TTC549 (cell line): ENCODE results near the gene SLAMF6.
"Not testable (repeated sequence)": the region's sequence is repeated elsewhere in the genome, so short reads cannot be mapped to it uniquely, and the experiment has no call there.

Experiments
- FAIRE-seq: peaks from 2 replicates; lab custom pipeline; 2012; peaks lifted over from hg19 to GRCh38; lab: Jason Lieb, UNC

The SLAMF6 gene

DNA sequence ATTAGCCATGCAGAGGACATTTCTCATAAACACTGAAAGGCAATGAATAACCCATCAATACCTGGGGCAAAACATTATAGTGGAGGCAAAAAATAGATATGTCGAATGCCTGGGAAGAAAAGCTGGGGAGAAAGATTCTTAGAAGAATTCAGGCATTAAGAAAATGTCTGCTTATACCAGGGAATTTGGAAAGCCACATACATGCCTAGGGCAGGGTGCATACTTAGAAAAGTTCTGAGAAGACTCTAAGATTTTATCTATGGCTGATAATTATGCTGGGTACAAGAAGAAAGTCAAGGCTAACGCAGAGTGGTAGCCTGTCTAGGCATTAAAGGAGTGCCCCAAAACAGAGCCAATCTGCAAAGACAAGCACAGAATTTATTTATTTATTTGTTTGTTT is 18.4 kb downstream of the SLAMF6 start:
- FAIRE-seq = no peak

- FAIRE-seq = no peak
Observed at GRCh38 chr1:160503087-160503486, 20.0 kb downstream of the SLAMF6 start.

DNA sequence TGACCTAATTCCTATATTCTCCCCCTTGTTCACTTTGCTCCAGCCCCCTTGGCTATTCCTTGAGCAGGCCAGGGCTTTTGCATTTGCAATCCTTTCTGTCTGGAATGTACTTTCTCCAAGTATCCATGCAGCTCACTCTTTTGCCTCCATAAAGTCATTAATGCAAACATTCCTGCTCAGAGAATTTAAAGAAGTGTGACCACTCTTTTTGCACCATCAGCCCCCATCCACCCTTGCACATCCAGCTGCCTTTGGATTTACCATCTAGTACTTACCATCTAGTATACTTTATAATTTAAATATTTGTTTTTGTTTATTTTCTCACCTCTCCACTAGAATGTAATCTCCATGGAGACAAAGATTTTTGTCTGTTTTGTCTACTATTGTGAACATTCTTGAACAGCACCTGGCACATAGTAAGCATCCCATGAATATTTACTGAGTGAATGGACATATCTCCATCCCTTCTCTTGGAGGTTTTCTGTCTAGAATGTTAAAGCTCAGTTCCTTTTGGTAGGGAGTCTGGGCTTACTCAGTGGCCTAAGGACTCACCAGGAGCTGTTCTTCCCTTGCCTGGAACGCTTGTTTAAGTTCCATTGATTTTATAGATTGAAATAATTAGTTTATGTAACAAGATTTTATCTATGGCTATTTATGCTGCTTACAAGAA is 22.6 kb downstream of the SLAMF6 start:
- FAIRE-seq = no peak

DNA sequence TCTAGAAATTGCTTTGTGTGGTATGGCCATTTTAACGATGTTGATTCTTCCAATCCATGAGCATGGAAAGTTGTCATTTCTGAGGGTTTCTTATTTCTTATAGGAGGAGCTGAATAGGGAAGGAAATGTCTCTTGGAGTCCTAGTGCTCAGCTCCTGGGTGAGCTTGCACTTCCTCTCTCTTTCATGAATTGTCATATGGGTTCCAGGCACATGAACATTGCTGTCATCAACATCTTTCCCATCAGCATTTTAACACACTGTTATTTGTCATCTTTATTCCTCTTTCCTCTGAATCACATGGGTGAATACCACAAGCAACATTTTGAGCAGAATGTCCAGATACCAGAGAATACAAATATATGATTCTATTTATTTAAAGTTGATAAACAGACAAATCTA is 23.4 kb downstream of the SLAMF6 start:
- no peak for FAIRE-seq

DNA sequence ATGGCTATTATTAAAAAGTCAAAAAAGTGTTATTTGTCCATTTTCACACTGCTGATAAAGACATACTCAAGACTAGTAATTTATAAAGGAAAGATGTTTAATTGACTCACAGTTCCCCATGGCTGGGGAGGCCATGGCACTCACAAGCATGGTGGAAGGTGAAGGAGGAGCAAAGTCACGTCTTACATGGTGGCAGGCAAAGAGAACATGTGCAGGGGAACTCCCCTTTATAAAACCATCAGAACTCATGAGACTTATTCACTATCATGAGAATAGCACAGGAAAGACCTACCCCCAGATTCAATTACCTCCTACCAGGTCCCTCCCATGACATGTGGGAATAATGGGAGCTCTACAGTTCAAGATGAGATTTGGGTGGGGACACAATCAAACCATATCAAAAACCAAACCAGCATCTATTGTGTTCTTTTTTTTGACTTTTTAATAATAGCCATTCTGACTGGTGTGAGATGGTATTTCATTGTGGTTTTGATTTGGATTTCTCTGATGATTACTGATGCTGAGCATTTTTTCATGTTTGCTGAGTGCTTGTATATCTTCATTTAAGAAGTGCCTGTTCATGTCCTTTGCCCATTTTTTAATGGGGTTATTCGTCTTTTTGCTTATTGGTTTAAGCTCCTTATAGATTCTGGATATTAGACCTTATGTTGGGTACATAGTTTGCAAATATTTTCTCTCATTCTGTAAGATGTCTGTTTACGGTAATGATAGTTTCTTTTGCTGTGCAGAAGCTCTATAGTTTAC is 24.6 kb downstream of the SLAMF6 start:
- not testable (repeated sequence) for FAIRE-seq

- no peak for FAIRE-seq
Observed at GRCh38 chr1:160496334-160496733, 26.7 kb downstream of the SLAMF6 start.

GRCh38 chr1:160494620-160495019 is 28.4 kb downstream of the SLAMF6 start:
- FAIRE-seq = no peak

DNA sequence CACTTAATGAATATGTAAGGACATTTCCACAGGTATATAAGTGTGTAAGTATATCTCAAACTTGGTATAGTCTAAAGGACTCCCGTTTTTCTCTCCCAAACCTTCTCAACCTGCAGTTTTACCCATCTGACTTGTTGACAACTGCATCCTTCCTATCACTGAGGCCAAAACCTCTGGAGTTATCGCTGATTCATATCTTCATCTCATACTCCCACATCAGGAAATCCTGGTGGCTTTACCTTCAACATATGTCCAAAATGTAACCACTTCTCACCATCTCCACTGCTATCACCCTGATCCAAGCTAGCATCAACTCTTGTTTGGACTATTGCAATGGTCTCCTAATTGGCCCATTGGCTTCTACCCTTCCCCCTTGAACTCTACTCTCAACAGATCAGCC is 30.4 kb downstream of the SLAMF6 start:
- FAIRE-seq = no peak

DNA sequence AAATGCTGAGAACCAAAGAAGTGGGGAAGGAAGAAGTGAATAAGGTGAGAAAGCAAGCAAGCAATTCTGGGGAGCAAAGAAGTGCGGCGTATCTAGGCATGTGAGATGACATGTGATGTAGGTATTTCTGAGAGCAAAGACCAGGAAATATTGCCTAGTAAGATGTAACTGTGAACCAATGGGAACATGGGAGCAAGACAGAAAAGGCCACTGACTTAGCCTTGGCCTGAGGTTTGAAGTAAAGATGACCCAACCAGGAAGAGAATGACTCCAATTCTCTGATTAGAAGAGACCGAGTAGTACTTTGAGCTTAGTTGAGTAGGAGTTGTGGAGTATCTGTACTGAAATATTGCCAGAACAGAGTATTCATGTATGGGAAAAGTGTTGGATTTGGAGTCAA is 31.1 kb downstream of the SLAMF6 start:
- FAIRE-seq = no peak

DNA sequence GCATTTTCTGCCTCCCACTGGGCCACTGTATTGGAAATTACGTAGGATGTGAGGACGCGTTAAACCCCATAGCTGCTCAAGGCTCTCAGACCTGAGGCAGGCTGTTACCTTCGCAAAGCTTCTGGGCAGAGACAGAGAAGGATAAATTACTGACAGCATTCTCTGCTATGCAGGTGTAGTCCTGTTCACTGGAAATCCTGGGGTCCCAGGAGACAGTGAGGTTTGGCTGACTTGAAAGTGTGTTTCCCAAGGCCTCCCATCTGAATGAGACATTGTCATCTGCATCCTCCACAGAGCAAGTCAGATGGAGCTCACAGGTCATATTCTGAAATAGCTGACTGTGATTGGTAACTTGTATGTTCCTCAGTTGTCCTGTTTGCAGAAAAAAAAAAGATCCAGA is 32.0 kb downstream of the SLAMF6 start:
- no peak for FAIRE-seq

GRCh38 chr1:160489513-160490261 is 33.4 kb downstream of the SLAMF6 start:
- FAIRE-seq = no peak

DNA sequence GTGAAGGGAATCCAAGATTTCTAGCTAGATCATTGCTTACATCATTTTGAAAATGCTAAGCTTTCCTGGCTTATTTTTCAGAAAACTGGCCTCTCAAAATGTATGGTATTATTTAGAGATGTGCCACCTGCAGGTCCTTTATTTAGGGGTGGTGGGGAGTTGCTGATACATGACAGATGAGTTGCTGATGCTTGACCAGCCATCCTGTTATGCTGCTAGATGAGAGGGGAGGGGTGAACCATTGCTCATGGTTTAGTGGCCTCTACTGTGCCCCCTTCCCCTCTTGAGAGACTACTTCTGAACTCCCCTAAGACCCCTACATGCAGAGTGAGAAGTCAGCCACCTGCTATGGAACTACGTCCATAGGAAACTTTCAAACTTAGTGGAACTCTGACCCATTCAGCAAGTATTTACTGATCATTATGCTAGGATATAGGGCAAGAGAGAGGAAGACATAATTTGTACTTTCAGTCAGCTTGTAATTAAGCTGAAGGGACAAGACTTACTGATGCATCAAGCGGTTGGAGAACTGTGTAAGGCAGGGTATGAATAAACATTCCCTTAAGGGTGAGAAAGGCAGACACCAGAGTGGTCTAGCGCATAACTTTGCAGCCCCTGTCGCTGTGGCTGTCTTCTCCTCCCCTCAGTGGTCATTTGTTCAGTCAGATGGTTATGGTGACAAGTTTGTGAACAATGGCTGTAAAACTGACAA is 34.6 kb downstream of the SLAMF6 start:
- FAIRE-seq = no peak

DNA sequence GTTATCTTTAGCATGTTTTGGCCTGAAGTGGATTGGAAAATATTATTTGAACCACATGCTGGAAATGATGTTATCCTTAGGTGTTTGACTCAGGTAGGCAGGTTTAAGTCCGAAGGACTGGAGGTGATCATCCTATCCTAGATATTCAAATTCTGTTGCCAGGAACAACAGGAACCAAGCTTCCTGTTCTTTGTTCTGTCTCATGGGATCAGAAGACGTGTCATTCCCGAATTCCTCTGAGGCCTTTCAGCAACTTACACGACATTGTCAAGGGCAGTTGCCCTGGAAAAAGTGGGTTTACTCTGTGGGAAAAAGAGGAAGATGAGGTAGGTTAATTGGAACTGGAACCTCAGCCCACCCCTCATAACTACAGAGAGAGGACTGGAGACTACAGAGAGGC is 36.6 kb downstream of the SLAMF6 start:
- FAIRE-seq = no peak

DNA sequence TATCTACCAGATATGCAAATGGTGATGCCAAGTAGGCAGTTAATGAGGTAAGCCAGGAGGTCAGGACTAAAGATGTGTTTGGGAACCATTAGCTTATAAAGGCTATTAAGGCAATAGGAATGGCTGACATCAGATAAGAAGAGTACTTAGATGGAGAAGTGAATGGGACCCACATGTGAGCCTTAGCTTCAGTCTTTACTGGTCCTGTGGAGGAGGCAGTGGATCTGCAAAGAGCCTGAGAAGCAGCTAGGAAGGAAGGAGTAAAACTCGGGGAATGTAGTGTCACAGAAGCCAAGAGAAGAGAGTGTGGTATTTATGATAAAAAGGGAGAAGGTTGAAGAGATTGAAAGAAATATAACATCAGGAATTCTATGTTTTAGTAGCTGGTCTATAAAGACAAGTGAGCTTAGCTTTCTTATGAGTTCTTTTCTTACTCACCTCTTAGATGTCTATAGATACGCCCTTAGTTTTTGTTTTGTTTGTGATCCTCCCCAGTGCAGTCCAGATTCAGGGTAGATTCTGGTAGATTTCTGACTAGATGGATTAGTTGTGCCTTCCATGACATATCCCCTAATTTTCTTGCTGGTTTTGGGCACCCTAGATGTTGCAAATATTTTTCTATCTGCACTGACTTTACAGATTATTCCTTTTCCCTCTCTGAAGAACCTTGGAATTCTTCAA is 39.4 kb downstream of the SLAMF6 start:
- no peak for FAIRE-seq

DNA sequence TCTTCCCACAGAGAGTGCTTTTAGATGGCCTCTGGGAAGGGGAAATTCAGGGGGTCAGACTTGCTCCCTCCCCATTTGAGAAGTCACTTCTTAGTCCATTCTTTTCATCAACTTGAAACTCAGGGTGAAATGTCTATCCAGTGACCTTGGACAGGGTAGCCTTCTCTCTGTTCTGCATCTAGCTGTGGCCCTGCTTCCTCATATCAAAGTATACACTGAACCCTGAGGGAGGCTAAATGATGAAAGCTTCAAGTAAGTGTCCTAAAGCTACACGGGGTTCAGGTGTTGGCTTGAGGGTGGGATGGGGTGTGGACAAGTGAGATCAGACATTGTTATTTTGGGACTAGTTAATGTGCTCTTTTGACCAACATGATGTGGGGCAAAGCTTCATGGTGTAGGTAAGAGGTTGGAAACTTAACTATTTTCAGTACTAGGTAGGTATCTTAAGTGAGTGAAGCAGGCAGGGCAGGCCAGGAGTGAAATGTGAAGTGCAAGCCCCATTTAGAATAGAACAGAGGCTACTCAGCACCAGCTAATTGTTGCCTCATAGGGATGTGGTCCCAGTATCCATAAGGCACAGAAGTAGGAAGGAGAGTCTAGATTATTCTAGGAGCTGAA is 41.0 kb downstream of the SLAMF6 start:
- FAIRE-seq = no peak

DNA sequence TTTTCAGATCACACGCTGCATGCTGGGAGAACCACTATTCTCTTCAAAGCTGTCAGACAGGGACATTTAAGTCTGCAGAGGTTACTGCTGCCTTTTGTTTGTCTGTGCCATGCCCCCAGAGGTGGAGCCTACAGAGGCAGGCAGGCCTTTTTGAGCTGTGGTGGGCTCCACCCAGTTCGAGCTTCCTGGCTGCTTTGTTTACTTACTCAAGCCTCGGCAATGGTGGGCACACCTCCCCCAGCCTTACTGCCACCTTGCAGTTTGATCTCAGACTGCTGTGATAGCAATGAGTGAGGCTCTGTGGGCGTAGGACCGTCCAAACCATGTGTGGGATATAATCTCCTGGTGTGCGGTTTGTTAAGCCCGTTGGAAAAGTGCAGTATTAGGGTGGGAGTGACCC is 42.3 kb downstream of the SLAMF6 start:
- not testable (repeated sequence) for FAIRE-seq

- not testable (repeated sequence) for FAIRE-seq
Observed at GRCh38 chr1:160479091-160479490, 44.0 kb downstream of the SLAMF6 start.

DNA sequence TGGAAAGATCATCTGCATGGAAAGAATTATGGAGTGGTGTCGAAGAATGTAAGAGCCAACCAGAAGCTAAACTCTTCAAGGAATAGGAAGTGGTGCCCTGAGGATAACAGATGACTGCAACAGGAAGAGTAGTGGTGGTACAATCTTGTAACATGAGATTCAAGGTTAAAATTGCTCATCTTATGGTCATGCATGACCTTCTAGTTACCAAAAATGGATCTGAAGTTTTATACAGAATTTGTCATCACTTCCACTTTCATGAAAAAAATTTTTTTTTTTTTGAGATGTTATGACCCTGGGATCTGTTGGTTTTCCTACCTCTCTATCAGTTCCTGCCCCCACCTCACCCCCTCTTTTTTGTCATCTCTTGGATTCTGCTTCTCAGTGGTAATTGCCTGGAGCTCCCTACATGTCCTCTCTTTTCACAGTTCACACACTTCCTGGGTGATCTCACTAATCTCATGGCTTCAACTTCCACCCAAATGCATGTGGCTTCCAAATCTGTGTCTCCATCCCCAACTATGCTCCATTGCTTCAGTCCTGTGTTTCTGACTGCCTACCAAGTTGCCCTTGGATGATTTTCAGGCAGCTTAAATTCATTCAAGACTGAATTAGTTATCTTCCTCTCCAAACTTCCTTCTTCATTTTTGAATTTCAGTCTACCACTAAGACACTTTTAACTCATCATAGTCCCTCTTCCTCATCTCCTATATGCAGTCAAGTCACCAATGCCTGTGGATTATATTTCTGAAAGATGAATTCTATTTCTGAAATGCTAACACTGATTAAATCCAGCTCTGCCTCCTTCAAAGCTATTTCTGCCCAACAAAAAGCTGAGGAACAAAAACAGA is 48.4 kb downstream of the SLAMF6 start:
- FAIRE-seq = no peak

- no peak for FAIRE-seq
Observed at GRCh38 chr1:160472112-160472511, 50.9 kb downstream of the SLAMF6 start.

DNA sequence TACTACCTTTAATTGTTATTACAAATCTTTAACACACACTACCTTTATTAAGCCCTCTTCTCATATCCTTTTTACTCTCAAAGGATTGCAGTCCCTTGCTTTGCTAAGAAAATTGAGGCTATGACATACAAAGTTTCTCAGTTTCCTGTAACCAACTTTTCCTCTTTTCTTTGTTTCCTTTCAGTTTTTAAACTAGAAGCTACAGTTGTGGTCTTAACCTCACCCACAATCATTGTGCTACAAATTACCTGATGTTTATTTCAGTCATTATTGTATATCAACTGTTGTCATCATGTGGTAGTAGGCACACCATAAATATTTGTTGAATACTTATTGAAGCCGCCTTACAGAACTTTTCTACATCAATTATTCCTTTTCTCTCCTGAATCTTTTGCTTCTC is 51.8 kb downstream of the SLAMF6 start:
- FAIRE-seq = no peak

GRCh38 chr1:160467576-160467975 is 55.5 kb downstream of the SLAMF6 start:
- FAIRE-seq = peak; percentile 63
